ENCODE data around the gene NLGN1.
"Not testable (repeated sequence)": the region's sequence is repeated elsewhere in the genome, so short reads cannot be mapped to it uniquely, and the experiment has no call there.

NLGN1 gene

DNA sequence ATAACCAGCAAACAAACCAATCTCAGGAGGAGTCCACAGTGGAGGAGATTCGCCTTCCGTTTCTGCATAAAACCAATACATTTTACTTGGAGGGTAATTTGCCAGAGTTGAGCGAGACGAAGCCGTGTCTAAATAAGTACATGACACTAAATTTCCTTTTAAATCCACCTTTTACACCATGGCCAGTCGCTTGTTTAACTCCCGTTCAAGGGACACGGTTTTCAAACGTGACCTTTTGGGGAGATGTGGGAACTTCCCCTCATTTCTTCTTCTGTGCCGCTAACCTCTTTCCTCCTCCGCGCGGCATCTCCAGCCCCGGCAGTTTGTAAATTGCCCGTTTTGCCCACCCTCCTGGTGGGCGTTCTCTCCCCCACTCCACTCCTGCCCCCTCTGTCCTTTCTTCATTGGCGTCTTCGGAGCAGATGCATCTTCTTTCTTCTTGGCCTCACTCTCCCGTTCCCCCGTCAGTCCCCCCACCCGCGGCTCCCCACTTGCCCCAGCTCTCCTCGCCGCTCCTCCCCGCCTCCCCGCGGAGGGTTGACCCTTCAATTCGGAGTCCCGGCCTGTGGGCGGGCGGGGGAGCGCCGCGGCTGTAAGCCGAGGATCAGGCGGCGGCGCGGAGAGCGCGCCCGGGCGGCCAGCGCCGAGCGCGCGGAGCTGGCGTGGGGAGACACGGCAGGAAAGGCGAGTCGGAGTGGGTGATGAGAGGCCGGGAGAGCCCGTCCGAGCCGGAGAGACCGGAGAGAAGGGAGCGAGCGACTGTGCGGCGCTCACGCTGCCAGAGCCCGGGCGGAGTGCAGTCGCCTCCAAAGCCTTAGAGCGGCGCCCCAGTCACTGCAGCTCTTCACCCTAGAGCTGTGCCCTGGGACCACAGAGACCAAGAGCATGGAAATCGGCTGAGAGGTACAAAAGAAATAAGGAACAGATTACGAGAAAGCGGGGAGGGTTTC is at the start of gene NLGN1:
TSS of gene NLGN1 (plus strand) at position 584 of the 950 bp plus-strand sequence.
- no peak for ATAC-seq

DNA sequence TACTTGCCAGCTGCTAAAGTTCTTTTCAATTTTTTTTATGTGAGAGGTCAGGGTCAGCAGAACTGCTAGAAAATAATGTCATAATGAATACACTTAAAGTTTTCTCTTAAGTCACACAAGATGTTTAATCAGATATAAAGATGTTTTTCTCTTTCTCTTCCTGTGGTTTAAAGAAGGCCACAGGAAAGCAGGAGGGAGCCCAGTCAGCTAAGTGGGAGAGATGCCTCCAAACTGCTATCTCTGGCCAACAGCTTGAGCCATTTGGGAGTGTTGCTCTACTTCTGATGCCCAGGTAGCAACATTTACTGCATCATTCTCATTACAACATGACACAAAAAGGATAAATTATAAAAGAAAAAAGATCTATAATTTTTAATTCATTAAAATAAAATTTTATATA is 45.7 kb upstream of the NLGN1 start:
- no peak for ATAC-seq

DNA sequence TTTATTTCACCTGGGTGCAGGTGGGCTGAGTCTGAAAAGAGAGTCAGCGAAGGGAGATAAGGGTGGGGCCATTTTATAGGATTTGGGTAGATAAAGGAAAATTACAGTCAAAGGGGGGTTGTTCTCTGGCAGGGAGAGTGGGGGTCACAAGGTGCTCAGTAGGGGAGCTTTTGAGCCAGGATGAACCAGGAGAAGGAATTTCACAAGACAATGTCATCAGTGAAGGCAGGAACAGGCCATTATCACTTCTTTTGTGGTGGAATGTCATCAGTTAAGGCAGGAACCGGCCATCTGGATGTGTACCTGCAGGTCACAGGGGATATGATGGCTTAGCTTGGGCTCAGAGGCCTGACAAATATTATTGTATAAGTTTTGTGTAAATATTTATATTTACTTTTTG is 44.4 kb upstream of the NLGN1 start:
- ATAC-seq, result not testable (repeated sequence)

DNA sequence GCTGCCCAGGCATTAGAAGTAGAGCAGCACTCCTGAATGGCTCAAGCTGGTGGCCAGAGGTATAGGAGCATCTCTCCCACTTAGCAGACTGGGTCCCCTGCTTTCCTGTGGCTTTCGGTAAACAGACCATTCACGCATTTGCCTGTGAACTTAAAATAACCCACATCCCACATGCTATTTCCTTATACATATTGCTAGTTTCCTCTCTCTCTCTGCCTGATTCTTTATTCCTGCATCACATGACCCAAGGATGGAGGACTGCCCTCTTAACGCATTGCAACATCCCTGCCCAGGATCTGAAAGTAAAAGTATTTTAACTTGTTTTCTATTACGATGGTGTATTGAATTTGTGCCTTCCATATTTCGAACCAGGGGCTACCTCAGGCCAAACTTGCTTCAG is 43.4 kb upstream of the NLGN1 start:
- ATAC-seq, result no peak

DNA sequence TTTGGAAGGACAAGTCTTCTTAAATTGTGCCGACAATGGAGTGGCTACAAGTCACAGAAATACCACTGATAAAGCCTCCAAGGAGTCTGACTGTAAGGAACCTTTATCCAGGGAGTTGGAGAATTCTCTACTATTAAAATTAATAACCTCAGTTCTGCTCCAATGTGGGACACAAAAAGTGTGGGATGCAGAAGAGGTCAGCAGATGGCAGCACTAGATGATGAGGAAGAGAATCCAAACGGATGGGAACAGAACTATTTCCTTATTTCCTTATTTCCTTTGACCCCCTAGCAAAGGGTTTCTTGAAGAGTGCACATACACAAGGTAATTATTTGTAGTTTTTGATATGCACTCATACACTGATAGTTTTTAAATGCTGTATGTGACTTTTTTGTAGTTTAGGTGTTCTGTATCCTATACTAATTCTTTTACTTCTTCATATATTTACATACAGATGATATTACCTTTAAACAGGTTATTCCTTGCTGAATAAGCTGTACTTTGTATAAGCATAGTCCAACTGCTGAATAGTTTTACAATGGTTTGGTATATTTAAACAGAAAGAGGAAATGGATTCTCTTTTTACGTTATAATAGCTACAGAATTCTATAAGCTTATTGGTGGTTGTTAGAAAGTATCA is 25.6 kb upstream of the NLGN1 start:
- ATAC-seq, result no peak

DNA sequence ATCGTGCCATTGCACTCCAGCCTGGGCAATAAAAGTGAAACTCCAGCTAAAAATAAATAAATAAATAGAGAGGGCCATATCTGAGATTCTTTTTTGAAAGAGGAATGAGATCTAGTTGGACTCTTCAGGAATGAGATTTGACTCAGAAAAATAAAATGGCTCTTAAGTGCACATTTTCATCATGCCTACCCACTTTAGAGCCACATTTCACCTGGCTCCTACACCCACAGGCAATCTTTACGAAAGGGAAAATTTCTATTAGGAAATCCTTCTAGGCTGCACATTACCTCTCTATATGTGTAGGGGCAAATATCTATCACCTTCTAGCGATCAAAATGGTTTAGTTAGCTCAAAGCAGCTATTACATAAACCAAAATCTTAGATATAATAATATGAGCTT is 16.9 kb upstream of the NLGN1 start:
- no peak for ATAC-seq

DNA sequence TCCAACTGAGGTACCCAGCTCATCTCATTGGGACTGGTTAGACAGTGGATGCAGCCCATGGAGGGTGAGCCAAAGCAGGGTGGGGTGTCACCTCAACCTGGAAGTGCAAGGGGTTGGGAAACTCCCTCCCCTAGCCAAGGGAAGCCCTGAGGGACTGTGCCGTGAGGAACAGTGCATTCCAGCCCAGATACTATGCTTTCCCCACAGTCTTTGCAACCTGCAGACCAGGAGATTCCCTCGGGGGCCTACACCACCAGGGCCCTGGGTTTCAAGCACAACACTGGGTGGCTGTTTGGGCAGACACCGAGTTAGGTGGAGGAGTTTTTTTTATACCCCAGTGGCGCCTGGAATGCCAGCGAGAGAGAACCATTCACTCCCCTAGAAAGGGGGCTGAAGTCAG is 15.6 kb upstream of the NLGN1 start:
- not testable (repeated sequence) for ATAC-seq

DNA sequence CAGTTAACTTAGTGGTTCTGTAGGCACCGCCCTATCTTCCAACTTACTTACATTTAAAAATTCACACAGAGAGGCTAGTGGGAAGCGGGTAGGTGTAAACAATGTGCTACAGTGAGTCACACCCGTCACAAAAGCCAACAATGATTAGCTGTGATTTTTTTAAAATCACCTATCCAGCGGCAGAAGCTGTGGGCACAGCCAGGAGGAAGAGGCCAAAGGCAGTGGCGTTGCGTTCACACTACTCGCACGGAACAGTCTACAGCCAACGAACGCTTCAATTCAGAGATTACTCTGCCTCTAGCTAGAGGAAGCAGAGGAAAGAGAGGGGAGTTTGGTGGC is 2.5 kb upstream of the NLGN1 start:
- ATAC-seq, result peak; percentile 30 to 38

DNA sequence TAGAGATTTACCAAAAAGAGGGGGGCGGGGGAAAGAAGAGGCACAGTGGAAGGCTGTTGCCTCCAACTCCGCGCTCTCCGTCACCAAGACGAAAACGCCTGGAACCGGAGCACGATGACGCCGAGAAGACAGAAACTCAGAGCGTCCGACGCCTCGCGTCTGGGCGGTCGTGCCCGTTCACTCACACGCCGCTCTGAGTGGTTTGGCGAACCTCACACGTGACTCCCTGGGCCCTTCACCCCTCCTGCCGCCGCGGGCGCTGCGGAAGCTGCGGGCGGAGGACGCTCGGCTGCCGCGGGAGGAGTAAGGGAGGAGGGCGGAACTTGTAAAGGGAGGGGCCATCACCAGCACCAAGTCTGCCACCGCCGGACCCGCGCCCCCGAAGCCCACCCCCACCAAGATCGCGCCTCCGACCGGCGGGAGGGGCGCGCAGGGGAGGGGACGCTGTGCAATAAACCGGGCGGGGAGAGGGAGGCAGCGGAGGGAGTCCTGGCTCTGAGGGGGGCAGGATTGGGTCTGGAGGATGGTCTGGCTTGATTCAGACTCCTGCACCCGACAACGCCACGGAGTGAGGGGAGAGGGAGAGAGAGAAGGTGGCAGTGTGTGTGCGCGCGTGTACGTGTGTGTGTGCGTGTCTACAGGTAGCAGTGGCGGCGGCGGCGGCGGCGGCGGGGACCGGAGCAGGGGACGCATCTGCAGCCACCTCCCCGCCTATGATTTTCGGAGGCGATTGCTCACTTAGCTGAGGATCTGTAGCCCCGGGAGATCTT is 1.9 kb upstream of the NLGN1 start:
- peak; percentile 71 to 79 for ATAC-seq

DNA sequence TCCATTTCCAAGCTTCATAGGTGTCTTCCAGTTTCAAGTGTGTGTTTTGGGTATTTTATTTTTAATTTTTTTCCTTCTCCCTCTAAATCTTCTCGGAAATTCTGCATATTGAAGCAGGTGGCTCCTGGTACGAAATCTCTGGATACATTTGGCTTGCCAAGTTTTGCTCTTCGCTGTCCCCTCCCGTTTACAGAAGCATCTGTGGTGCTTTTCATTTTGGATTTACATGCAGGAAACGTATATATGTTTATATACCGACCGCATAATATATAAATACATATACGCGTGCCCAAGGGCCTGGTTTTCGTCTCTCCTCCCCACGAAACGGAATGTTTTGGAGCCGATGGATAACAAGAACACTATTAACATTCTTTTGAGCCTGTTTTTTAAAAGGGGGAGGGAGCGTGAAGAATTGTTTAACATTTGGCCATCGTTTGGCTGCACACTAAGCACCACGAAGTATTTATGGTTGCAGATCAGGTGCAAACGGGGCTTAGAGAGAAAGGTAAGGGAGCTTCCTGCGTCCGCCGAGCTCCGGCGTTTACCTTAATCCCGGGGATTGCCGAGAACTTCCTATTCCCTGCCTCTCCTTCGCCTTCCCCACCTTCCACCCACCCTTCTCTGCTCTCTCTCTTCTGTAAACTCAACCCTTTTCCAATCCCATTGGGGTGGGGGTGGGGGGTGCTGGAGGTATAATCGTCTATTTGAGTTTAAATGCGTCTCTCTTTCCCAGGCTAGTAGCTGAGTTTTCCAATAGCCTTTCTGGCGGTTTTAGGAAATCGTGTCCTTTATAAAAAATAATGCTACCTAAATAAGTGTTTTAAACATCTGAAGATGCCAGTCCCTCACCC is 1.1 kb upstream of the NLGN1 start:
- ATAC-seq, result no peak

DNA sequence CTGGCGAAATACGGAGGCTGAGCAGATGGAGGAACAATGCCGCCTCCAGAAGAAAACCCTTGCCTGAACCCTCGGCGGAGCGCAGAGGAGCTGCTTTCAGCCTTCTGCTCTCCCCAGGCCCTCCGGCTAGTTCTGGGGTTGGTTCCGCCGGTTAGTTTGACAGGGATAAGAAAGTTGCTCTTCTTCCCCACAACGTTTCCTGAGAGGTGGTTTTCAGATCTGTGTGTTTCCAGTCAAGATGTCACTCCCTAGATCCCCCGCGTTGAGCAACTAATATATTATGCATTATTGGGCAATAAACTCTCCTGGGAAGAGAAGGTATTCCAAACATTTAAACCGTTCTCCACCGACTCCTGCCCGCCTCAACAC is 551 bp downstream of the NLGN1 start:
- ATAC-seq, result no peak

DNA sequence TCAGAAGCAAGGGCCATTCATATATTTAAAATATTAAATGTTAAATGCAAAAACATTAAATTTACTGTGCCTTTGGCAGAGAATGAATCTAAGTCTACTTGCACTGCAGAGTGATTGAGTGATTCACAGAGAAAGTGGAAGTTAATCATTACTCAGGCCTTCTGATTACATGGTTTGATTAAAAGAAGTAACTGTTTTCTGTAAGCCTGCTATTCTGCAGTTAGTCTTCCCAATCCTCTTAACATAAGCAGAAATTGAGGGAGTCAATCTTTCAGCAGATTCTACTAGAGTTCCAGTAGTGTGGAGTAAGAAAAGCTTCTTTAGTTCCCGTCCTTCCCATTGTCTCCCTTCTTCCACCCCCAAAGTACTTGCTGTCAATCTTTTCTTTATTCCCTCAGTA is 1.5 kb downstream of the NLGN1 start:
- no peak for ATAC-seq

DNA sequence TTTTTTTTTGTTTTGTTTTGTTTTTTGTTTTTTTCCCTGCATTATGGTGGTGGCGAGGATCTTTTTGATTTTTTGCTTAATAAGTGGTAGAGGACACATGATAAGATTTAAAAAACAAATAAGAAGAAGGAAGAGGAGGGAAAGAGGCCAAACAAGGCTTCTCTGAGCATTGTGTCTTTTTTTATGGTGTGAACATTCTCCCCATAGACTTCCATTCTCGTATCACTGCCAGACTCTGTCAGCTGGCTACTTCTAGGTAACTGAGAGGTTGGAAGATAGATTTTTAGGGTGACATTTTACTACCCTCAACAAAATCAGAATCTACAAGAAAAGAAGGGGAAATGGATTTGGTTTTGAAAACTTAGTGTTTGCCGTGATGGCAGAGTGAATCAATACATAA is 3.8 kb downstream of the NLGN1 start:
- no peak for ATAC-seq

DNA sequence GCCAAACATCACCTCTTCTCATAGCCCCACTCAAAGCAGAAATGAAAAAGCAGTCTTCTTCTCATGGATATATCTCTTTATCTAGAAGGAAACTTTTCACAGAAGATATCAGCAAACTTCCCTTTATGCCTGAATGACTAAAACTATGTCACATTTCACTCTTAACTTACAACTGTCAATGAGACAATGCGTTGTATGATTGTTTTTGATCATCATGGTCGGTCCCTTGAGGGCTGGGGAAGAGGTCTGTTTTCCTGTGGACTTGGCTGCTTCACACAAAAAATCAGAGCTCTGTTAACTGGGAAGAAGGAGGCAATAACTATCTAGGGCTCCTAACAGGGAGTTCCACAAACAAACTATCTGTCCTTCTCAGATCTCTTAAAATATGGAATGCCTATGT is 5.1 kb downstream of the NLGN1 start:
- no peak for ATAC-seq

DNA sequence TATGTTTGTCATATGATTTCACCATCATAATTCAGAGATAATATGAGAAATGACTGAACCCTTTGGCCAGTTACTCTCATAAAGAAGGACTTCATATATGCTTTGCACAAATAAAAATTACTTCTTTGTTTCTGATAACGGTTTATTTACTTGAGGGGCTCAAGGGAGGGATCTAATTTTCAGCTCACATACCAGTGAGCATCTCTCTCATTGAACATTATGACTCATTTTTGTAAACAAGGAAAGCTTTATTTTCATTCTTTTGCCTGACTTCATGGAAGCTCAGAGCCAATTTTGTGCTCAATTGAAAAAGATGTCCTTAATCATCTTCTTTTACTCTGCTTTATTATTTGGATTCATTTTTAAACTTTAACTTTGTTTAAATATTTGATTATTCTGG is 5.8 kb downstream of the NLGN1 start:
- no peak for ATAC-seq

DNA sequence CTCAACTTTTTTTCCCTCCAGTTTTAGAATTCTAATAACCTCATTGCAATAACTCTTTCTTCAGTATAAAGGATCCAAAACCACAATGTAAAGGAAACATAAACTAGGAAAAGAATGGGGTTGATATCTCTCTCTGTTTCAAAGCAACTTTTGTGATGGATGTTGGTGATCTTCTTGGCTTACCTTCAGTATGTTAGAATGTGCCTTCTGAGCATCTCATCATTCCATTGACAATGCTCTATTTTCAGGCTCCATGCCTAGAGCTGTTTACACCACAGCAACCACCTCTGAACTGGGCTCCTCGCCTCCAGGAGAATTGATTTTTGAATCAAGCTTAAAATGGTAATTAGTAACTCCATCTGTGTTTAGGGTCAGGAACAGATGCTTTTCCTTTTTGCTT is 6.6 kb downstream of the NLGN1 start:
- no peak for ATAC-seq

DNA sequence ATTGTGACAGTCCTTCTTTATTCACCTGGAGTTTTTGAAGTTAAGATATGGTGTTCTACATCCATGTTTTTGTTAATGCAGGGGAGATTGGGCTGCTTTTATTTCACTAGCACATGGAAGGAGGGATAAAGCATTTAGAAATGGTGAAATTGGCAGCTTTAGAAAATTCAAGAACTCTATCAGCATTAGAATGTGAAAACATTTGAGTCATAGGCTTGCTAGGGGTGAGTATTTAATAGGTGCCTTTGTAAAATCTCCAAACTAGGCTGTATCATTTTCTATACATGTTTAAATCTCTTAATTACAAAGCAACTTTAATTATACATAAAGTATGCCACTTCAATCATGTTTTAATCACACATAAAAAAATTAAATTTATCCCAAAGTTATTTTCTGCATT is 12.9 kb downstream of the NLGN1 start:
- no peak for ATAC-seq

DNA sequence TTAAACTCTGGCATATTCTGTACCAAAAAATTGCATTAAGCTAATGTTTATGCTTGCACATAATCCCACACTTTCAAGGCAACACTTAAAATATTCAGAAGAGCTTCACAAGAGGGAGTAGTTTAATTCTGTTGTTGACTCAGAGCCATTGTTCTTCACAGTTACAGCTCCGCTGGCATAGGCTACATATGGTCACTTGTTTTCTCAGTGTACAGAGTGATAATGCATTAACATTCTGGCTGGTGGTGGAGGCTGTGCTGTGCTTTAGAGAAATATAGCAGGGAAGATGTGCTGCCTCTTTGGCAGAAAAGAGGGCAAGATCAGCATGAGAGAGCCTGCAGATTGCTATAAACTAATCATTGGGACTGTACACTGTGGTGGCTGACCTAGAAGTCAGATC is 13.3 kb downstream of the NLGN1 start:
- no peak for ATAC-seq

DNA sequence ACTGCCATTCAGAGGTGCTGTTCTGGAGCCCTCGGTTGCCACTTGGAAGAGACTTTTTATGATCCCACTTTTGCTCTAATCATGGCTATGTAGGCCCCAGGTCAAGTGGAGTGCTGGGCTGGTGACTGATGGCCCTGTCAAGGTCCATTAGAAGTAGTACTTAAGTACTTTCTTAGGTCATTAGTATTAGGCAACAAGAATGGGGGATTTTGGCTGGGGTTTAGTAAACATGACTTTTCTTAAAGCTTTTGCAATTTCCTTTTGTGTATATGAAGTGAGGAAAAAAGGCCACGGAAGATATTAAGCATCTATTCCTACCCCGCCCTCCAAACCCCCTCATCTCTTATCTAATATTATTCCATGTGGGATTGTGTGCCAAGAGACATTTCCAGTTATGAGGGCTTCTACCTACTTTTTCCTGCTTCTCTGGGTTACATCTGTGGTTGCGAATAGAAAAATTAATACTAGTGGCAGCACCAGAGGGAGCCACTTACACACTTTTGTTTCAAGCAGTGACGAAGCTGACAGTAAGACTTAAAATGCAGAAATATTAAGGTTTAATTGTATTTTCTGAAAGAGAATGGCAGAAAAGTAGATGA is 13.9 kb downstream of the NLGN1 start:
- no peak for ATAC-seq

DNA sequence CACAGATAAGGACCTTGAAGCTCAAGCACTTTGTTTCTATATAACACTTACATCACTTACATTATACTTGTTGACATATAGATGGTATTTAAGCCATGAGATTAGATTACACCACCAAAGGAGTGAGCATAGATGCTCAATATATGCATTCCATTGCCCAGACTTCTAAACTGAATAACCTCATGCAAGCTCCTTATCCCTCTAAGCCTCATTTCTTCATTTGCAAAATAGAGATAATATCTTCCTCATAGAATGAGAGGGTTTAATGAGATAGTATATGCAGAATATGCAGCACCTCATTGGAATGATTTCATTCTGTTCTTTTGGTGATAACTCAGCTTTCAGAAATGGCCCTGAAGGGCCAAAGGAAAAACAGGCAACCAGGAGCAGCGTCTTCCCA is 18.5 kb downstream of the NLGN1 start:
- ATAC-seq, result no peak

DNA sequence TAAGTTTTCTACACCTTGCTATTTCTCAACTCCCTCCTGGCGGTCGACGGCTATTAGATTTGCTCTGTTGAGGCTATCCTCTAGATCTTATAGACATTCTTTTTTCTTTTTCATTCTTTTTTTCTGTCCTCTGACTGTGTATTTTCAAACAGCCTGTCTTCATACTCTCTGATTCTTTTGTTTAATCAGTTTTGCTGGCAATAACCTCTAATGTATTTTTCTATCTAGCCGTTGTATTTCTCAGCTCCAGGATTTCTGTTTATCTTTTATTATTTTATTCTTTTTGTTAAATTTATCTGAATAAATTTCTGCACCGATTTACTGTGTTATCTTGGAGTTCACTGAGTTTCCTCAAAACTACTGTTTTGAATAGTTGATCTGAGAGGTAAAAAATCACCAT is 31.5 kb downstream of the NLGN1 start:
- ATAC-seq, result no peak

DNA sequence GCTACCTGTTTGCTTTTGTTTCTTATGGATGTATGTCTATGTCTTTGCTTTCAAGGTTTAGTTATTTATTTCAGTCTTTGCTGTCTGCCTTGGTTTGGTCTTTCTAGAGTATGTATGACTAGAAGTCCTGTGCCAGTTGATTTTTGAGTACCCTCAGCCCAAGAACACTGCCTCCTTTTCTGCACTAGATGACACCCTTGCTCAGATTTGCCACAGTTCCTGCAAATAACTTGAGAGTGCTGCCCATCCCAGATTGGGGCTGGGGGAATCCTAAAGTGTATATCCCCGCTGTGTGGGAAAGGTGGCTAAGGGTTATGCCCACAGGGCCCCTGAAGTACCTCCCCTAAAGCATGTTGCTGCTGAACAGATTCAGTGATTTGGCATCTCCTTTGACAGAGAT is 32.0 kb downstream of the NLGN1 start:
- ATAC-seq, result no peak

Measured in activated CD4-positive, CD25-positive, alpha-beta regulatory T cell treated with anti-CD3 and anti-CD28 coated beads, Interleukin-2, amount 50 U/mL, for 24 hours (primary cell).